GM04503 (cell line): Measurements from ENCODE around the gene LINGO4.
A peak's percentile ranks its signal among the peaks of the same experiment; 100 is the strongest.

ENCODE experiments used
- DNase-seq: peaks from one replicate; pipeline ENCODE4 v3.0.0-alpha.2; 2012; ENCODE audit warnings: low read depth

LINGO4 gene

GRCh38 chr1:151834239-151834638 is 29.0 kb upstream of the LINGO4 start:
- no peak for DNase-seq

DNA sequence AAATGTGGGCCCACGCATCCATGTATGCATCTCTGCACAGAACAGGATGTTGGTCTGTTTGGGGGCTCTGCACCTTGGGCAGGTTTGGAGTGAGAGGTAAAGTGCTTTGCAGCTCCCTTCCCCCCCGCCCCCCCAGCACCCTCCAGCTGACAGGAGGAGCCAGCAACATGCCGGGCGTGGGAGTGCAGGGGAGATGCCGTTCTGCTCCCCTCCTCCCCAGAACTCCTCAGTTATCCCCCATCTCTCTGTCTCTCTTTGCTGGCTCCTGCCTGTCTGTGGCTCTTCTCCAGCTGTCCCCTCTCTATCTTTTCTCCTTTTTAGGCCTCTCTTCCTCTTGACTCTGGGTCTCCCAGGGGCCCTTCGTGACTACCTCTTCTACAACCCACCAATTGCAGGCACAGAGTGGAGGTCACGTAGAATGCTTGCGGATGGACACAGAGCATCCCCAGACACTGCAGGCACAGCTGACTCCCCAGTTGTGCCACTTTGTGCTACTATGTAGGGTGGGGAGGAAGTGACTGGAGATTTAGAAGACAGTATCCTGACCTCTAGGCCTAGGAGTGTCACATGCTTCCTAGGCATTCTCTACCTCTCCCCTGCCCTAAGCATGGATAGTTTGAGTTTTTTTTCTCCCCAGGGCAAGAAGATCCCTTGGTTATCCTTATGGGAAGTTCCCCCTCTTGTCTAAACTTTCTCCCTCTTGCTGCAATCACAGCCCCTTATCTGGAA is 28.1 kb upstream of the LINGO4 start:
- DNase-seq = no peak

- DNase-seq = peak; percentile 19
These were observed 27.2 kb upstream of the LINGO4 start for GRCh38 chr1:151832318-151832980.

GRCh38 chr1:151831605-151832004 is 26.4 kb upstream of the LINGO4 start, which contains the start of gene RORC:
Gene RORC, minus strand, starts transcription at chr1:151831802. Its CDS starts 38 bp downstream, at chr1:151831764.
- no peak for DNase-seq

GRCh38 chr1:151831256-151831591 is 26.0 kb upstream of the LINGO4 start:
- DNase-seq = no peak

GRCh38 chr1:151830055-151830454 is 24.8 kb upstream of the LINGO4 start:
- DNase-seq = no peak

DNA sequence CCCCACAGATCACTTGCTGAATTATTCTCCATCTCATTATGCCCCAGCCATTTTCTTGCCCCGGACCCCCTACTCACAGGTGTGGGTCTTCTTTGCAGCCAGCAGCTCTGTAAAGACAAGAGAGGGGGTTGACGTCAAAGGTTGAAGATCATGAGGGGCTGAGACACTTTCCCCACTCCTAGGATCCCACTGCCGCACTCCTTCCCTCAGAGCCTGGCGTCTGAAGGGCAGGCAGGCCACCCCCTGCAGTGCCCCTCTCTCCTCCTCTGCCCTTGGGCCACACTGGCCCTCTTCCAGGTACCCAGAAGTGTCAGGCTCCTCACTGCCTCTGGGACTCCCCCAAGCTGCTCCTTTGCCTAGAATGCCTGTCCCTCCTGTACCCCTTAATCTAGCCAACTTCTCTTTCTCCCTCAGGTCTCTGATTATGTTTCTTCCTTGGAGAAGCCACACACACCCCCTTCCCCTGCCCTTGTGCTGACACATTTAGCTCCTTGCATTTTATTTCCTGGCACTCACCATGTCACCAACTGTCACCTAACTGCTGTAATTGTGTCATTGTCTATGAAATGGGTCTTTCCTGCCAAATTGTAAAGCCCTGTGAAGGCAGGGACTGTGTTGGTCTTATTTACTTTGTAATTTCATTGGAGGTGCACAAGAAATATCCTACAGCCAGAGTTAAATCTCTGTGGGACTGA is 24.3 kb upstream of the LINGO4 start:
- DNase-seq = no peak

GRCh38 chr1:151828921-151829320 is 23.7 kb upstream of the LINGO4 start:
- DNase-seq = no peak

- DNase-seq = no peak
These were observed 22.6 kb upstream of the LINGO4 start for GRCh38 chr1:151827853-151828252.

- no peak for DNase-seq
These were observed 20.8 kb upstream of the LINGO4 start for GRCh38 chr1:151825751-151826660.

DNA sequence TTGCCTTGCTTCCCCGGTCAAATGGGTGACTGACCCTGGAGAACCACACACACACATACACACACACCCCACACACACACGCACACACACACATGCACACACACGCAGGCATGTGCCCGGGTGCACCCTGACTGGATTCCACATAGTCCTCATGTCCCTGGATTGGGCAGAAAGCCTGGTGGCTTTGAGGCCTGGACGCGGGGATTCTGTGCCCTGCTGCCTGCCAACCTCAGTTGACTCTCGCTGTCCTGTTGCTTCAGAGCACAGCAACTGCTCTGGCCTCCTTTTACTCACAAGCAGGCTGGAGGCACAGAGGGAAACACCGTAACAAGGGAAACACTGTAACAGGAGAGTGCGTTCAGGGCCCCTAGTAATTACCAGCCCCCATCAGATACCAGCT is 20.0 kb upstream of the LINGO4 start:
- no peak for DNase-seq

GRCh38 chr1:151823175-151823574 is 18.0 kb upstream of the LINGO4 start:
- DNase-seq = no peak

DNA sequence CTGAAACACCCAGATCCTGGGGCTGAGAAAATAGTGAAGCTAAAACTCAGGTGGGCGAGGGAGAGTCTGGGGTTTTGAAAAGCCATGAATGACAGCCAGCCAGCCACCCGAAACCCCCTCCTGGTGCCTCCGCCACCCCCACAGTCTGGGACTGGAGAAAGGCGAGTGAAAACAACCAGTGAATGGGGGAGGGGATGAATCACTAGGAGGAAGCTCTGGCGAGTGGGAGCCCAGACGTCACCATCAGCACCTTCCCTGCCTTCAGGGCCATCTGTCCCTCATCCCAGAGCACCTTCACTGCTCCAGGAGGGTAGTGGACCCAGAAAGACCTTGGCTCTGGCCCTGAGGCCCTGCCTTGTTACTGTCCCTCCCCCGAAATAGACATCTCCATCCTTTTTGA is 17.2 kb upstream of the LINGO4 start:
- DNase-seq = no peak

DNA sequence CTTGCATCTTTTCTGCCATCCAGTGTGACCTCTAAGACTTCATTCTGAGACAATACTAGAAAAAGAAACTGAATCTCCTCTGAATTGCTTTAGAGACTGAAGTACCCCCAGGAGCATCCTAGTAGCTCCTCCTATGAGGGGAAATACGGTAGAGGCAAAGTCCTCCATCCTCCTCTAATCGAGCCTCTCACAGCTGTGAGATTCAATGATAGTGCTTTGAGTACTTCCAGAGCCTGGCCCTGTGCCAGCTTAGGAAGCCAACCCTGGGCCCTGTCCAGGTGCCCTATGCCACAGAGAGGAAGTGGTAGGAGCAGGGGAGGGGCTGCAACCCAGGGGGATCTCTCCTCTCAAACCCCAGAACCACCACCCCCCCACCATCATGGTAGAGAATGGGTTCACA is 15.7 kb upstream of the LINGO4 start:
- no peak for DNase-seq

- DNase-seq = no peak
These were observed 14.9 kb upstream of the LINGO4 start for GRCh38 chr1:151819976-151820623.

GRCh38 chr1:151819227-151819835 is 14.1 kb upstream of the LINGO4 start:
- no peak for DNase-seq

- no peak for DNase-seq
These were observed 12.1 kb upstream of the LINGO4 start for GRCh38 chr1:151817353-151817730.

DNA sequence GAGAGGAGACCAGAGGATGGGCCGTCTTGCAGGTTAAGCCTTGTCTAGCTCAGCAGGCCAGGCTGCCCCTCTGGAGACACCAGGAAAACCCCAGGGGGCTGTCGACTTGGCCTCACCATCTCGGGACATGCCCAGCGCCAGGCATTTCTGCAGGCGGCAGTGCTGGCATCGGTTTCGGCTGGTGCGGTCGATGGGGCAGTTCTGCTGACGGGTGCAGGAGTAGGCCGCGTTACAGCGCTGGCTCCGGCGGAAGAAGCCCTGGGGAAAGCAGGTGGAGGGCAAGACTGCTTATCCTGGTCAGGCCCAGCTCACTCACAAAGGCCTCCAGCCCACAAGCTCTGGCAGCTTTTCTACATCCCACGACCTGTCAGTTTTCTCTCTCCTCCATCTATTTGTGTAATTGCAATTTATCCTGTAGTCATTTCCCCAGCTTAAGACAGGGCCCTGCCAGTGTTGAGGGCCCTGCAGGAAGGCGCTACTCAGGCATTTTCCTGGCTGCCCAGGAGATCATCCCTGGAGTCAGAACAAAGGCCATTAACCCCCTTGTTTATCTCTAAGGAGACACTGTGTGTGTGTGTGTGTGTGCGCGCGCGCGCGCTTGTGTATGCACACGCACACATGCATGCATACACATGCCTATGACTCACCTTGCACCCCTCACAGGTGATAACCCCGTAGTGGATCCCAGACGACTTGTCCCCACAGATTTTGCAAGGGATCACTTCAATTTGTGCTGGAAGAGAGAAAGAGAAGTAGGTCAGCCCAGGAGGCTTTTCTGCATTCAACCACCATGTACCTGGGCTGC is 11.5 kb upstream of the LINGO4 start:
- no peak for DNase-seq

DNA sequence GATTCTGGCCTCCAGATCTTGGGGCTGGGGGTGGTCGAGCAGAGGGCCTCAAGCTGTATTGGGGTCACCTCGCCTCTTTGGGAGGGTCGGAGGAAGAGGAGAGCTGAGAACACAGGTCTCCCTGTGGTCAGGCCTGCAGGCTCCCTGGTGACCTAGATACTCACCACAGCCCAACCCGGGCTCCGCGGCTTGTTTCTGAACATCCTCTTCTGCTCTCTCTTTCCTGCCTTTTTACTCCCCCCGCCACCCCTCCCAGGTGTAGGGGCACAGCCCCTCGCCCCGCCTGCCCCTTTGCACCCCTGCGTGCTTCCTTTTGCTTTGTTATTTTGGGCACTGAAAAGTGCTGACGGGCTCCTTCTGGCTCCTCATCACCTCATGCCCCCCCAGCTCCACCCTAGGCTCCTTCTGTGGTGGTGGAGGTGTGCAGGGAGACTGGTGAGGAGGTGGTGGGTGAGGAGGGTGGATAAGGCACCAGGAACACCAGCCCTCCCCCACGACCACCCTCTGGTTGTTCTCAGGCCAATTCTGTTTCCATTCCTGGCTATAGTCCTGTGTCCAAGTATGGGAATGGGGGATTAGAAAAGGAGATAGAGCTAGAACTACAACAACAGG is 10.6 kb upstream of the LINGO4 start:
- DNase-seq = no peak

- no peak for DNase-seq
These were observed 9.8 kb upstream of the LINGO4 start for GRCh38 chr1:151814971-151815545.
